Glutamatergic neuron (in vitro differentiated cells): ENCODE measurements around the gene SLC12A3. TPM values are rescaled to one million over a fixed set of nuclear protein-coding genes. Genes with fewer than 3 reads are reported as not detected.

Source experiments
- DNase-seq: peaks from one replicate; pipeline ENCODE4 v3.0.0; 2022
- H3K27ac Mint-ChIP-seq: one replicate; pipeline ENCODE4 v1.8.0; 2020; ENCODE audit warnings: mild to moderate bottlenecking, mixed read lengths, inconsistent platforms; ENCODE audit not compliant: unreplicated experiment
- H3K27me3 Mint-ChIP-seq: one replicate; pipeline ENCODE4 v1.8.0; 2020; ENCODE audit warnings: mild to moderate bottlenecking, moderate library complexity, mixed read lengths, inconsistent platforms; ENCODE audit not compliant: unreplicated experiment
- H3K36me3 Mint-ChIP-seq: one replicate; pipeline ENCODE4 v1.8.0; 2020; ENCODE audit warnings: mild to moderate bottlenecking, mixed read lengths, inconsistent platforms; ENCODE audit not compliant: unreplicated experiment
- H3K4me1 Mint-ChIP-seq: one replicate; pipeline ENCODE4 v1.8.0; 2020; ENCODE audit warnings: mild to moderate bottlenecking, low read depth, mixed read lengths, inconsistent platforms; ENCODE audit not compliant: unreplicated experiment
- H3K4me3 Mint-ChIP-seq: one replicate; pipeline ENCODE4 v1.8.0; 2020; ENCODE audit warnings: mild to moderate bottlenecking, mixed read lengths, inconsistent platforms; ENCODE audit not compliant: unreplicated experiment
- H3K9me3 Mint-ChIP-seq: one replicate; pipeline ENCODE4 v1.8.0; 2020; ENCODE audit warnings: mild to moderate bottlenecking, moderate library complexity, mixed read lengths, inconsistent platforms; ENCODE audit not compliant: unreplicated experiment
- total RNA-seq: library from RNA; stranded (reverse); fragmentation: NEBNext Ultra II Directional; extraction: Animal tissue kit (Norgen Biotek cat#: 25700); gene quantifications from one replicate; pipeline ENCODE4 v1.2.1, GENCODE V29; 2021; ENCODE audit not compliant: unreplicated experiment
- TF ChIP-seq, protein P1 (sequence below): fragments of 200-600 bp; sonication (generic); IDR thresholded peaks from one replicate; pipeline ENCODE4 v1.5.0; 2021; ENCODE audit not compliant: partially characterized antibody, unreplicated experiment

Gene SLC12A3
- total RNA-seq, 1 donor from 2014 or later: not detected

DNA sequence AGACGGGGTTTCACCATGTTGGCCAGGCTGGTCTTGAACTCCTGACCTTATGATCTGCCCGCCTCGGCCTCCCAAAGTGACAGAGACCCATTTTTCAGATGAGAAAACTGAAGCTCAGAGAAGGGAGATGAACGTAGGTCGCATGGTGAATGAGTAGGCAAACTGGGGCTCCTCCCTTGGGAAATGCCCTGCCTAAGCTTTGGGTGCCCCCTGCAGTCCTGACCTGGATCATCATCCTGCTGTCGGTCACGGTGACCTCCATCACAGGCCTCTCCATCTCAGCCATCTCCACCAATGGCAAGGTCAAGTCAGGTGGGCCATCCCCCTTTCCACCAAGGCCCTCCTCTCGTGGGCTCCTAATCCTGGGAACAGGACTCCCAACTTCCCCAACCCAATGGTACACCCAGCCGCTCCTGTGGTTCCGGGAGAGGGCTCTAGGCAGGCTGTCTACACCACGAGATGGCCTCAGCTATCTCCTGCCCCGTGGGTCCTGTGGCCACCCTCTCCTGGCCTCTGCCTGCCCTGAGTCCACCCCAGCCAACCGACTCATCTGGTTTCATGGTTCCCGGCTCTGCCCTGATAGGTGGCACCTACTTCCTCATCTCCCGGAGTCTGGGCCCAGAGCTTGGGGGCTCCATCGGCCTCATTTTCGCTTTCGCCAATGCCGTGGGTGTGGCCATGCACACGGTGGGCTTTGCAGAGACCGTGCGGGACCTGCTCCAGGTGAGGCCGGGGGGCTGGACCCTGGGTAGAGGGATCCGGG, 4.7 kb downstream of the SLC12A3 start:
- DNase-seq: no peak
- no peak overlapping the region for H3K27ac Mint-ChIP-seq
- H3K4me3 Mint-ChIP-seq: no peak overlapping the region
- TF ChIP-seq, protein P1, sequence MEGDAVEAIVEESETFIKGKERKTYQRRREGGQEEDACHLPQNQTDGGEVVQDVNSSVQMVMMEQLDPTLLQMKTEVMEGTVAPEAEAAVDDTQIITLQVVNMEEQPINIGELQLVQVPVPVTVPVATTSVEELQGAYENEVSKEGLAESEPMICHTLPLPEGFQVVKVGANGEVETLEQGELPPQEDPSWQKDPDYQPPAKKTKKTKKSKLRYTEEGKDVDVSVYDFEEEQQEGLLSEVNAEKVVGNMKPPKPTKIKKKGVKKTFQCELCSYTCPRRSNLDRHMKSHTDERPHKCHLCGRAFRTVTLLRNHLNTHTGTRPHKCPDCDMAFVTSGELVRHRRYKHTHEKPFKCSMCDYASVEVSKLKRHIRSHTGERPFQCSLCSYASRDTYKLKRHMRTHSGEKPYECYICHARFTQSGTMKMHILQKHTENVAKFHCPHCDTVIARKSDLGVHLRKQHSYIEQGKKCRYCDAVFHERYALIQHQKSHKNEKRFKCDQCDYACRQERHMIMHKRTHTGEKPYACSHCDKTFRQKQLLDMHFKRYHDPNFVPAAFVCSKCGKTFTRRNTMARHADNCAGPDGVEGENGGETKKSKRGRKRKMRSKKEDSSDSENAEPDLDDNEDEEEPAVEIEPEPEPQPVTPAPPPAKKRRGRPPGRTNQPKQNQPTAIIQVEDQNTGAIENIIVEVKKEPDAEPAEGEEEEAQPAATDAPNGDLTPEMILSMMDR: no peak
- no peaks in the 10 kb centered on the region for H3K36me3 Mint-ChIP-seq
- peaks cover under 1% of the 10 kb centered on the region for H3K4me1 Mint-ChIP-seq
- no peaks in the 10 kb centered on the region for H3K9me3 Mint-ChIP-seq
- peaks cover 2% of the 10 kb centered on the region for H3K27me3 Mint-ChIP-seq

GRCh38 chr16:56870276-56870888, 5.4 kb downstream of the SLC12A3 start:
- Mint-ChIP-seq H3K36me3 (no peaks in the 10 kb centered on the region), H3K4me1 (no peaks in the 10 kb centered on the region), H3K9me3 (no peaks in the 10 kb centered on the region), H3K27ac (no peak overlapping the region), H3K27me3 (peaks cover 2% of the 10 kb centered on the region), H3K4me3 (no peak overlapping the region)
- DNase-seq: no peak
- TF ChIP-seq, protein P1: no peak

DNA sequence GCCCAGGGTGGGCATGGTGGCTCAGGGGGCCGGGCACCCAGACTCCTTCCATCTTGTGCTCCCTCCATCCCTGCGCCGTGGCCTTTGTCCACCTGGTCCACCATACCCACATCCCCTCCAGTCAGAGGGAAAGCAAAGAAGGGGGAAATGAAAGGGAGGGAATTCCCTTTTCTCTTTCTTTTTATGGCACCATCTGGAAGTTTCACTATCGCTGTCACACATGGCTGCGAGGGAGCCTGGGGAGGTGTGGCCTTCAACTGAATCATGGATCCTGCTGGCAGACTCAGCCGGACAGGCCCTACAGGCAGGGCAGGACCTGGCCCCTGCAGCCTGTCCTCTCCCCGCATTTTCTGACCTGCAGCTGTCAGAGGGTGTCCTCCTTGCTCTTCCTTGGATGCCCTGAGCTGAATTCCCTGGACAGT, 6.2 kb downstream of the SLC12A3 start:
- H3K36me3 Mint-ChIP-seq: no peaks in the 10 kb centered on the region
- TF ChIP-seq, protein P1: no peak
- peaks cover 2% of the 10 kb centered on the region for H3K27me3 Mint-ChIP-seq
- H3K9me3 Mint-ChIP-seq: no peaks in the 10 kb centered on the region
- DNase-seq: no peak
- no peak overlapping the region for H3K27ac Mint-ChIP-seq
- no peaks in the 10 kb centered on the region for H3K4me1 Mint-ChIP-seq
- H3K4me3 Mint-ChIP-seq: no peak overlapping the region

GRCh38 chr16:56872863-56873391, 7.9 kb downstream of the SLC12A3 start:
- Mint-ChIP-seq H3K27me3 (peaks cover 2% of the 10 kb centered on the region), H3K9me3 (no peaks in the 10 kb centered on the region), H3K36me3 (no peaks in the 10 kb centered on the region), H3K27ac (no peak overlapping the region), H3K4me1 (no peaks in the 10 kb centered on the region), H3K4me3 (no peak overlapping the region)
- TF ChIP-seq, protein P1: no peak
- DNase-seq: no peak

DNA sequence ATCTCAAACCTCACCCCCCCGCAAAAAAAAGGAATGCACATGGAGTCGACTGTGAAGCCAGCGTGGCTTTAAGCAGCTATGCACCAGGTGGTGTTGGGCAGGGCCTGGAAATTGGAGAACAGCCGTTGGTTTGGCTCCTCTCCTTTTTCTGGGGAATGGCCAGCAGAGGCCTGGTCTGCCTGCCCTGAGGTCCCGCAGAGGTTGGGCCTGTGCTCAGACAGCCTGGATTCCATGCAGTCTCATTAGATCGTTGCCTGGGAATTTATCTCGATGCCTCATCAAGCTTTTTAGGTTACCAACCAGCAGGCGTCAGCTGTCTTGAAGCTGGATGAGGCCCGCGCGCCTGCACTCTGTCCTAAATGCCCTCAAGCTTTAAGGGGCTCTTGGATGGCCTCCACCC, 9.8 kb downstream of the SLC12A3 start:
- DNase-seq: no peak
- TF ChIP-seq, protein P1: no peak
- H3K9me3 Mint-ChIP-seq: peaks cover 3% of the 10 kb centered on the region
- no peaks in the 10 kb centered on the region for H3K4me1 Mint-ChIP-seq
- no peak overlapping the region for H3K4me3 Mint-ChIP-seq
- H3K27me3 Mint-ChIP-seq: peaks cover 2% of the 10 kb centered on the region
- H3K27ac Mint-ChIP-seq: no peak overlapping the region
- no peaks in the 10 kb centered on the region for H3K36me3 Mint-ChIP-seq
